ENCODE measurements around the gene FNDC3A. TPM values are rescaled to one million over a fixed set of nuclear protein-coding genes. Genes with fewer than 3 reads are reported as not detected.
"Not testable (repeated sequence)": the region's sequence is repeated elsewhere in the genome, so short reads cannot be mapped to it uniquely, and the experiment has no call there.

Gene FNDC3A
- total RNA-seq, 4 donors from 2014 or later, result 37.0 to 39.4 (median 38.6) TPM

- H3K4me1 ChIP-seq, result peaks cover 0 to 5% (median 1%) of the 10 kb centered on the region in 4 donors
- intact Hi-C loops (cut with DNase I), result no loop called here
- peaks cover 7 to 58% (median 23%) of the 10 kb centered on the region in 4 donors for H3K36me3 ChIP-seq
- H3K9me3 ChIP-seq, result peaks cover 0 to 8% (median 3%) of the 10 kb centered on the region in 4 donors
- H3K27me3 ChIP-seq, result no peaks in the 10 kb centered on the region
- H3K4me3 ChIP-seq, result no peak overlapping the region
- H3K27ac ChIP-seq (replicated peaks in 1 of 4), result no peak overlapping the region
- no peak for TF ChIP-seq POLR2A (IDR thresholded peaks at IDR 0.05; ENCODE audit: low read depth)
- DNase-seq (ENCODE audit: extremely low spot score), result no peak
- WGBS, result 94% methylated on average over 1 of the region's 1 CpG
Measured at GRCh38 chr13:49148405-49148804, 172.7 kb downstream of the FNDC3A start.

- 95% methylated on average over 33 of the region's 35 CpGs for WGBS
Measured at GRCh38 chr13:49157955-49158584, 182.4 kb downstream of the FNDC3A start.

GRCh38 chr13:49163162-49163561 lies 187.4 kb downstream of the FNDC3A start:
- H3K4me1 ChIP-seq; H3K4me3 ChIP-seq; H3K27ac ChIP-seq (replicated peaks in 1 of 4); intact Hi-C loops (cut with DNase I); DNase-seq (ENCODE audit: extremely low spot score); H3K27me3 ChIP-seq: not testable (repeated sequence)
- H3K9me3 ChIP-seq, result peaks cover 3 to 19% (median 15%) of the 10 kb centered on the region in 4 donors
- 94% methylated on average over 8 of the region's 8 CpGs for WGBS
- peaks cover 27 to 50% (median 30%) of the 10 kb centered on the region in 4 donors for H3K36me3 ChIP-seq

More at GRCh38 chr13:49157955-49158584, 182.4 kb downstream of the FNDC3A start:
- intact Hi-C loops (cut with DNase I); H3K4me1 ChIP-seq; DNase-seq (ENCODE audit: extremely low spot score); H3K27ac ChIP-seq (replicated peaks in 1 of 4); H3K4me3 ChIP-seq; H3K9me3 ChIP-seq; H3K27me3 ChIP-seq: not testable (repeated sequence)
- H3K36me3 ChIP-seq, result peaks cover 2 to 17% (median 8%) of the 10 kb centered on the region in 4 donors

GRCh38 chr13:49164712-49165111 lies 189.0 kb downstream of the FNDC3A start:
- no peaks in the 10 kb centered on the region for H3K4me1 ChIP-seq
- WGBS, result 98% methylated on average over 7 of the region's 7 CpGs
- TF ChIP-seq EP300 (IDR thresholded peaks at IDR 0.05), result no peak
- no peak for TF ChIP-seq POLR2AphosphoS5 (IDR thresholded peaks at IDR 0.05)
- TF ChIP-seq POLR2A (IDR thresholded peaks at IDR 0.05; ENCODE audit: low read depth), result no peak
- no peak for TF ChIP-seq CTCF (IDR thresholded peaks at IDR 0.05)

GRCh38 chr13:49165798-49166752 lies 190.4 kb downstream of the FNDC3A start:
- DNase-seq (ENCODE audit: extremely low spot score), result no peak
- H3K4me3 ChIP-seq, result no peak overlapping the region
- no peaks in the 10 kb centered on the region for H3K4me1 ChIP-seq
- WGBS, result 87% methylated on average over 3 of the region's 5 CpGs
- H3K9me3 ChIP-seq, result peaks cover 3 to 19% (median 15%) of the 10 kb centered on the region in 4 donors
- TF ChIP-seq POLR2A (IDR thresholded peaks at IDR 0.05; ENCODE audit: low read depth) (no peak), CTCF (IDR thresholded peaks at IDR 0.05) (no peak), EP300 (IDR thresholded peaks at IDR 0.05) (no peak), POLR2AphosphoS5 (IDR thresholded peaks at IDR 0.05) (no peak)
- peaks cover 31 to 64% (median 33%) of the 10 kb centered on the region in 4 donors for H3K36me3 ChIP-seq
- no peak overlapping the region for H3K27ac ChIP-seq (replicated peaks in 1 of 4)
- intact Hi-C loops (cut with DNase I), result no loop called here
- no peaks in the 10 kb centered on the region for H3K27me3 ChIP-seq

More at GRCh38 chr13:49164712-49165111, 189.0 kb downstream of the FNDC3A start:
- H3K9me3 ChIP-seq, result peaks cover 3 to 19% (median 15%) of the 10 kb centered on the region in 4 donors
- no peak for DNase-seq (ENCODE audit: extremely low spot score)
- no peaks in the 10 kb centered on the region for H3K27me3 ChIP-seq
- peaks cover 31 to 57% (median 32%) of the 10 kb centered on the region in 4 donors for H3K36me3 ChIP-seq
- H3K27ac ChIP-seq (replicated peaks in 1 of 4), result no peak overlapping the region
- H3K4me3 ChIP-seq, result no peak overlapping the region
- intact Hi-C loops (cut with DNase I), result no loop called here

GRCh38 chr13:49171359-49171758 lies 195.6 kb downstream of the FNDC3A start:
- intact Hi-C loops (cut with DNase I), result no loop called here
- Histone ChIP-seq H3K4me1 (no peaks in the 10 kb centered on the region), H3K4me3 (no peak overlapping the region), H3K36me3 (peaks cover 4 to 56% (median 31%) of the 10 kb centered on the region in 4 donors), H3K27ac (replicated peaks in 1 of 4) (no peak overlapping the region), H3K27me3 (no peaks in the 10 kb centered on the region), H3K9me3 (no peaks in the 10 kb centered on the region)
- DNase-seq (ENCODE audit: extremely low spot score), result no peak
- TF ChIP-seq POLR2AphosphoS5 (IDR thresholded peaks at IDR 0.05), result no peak
- no peak for TF ChIP-seq CTCF (IDR thresholded peaks at IDR 0.05)
- no peak for TF ChIP-seq EP300 (IDR thresholded peaks at IDR 0.05)
- TF ChIP-seq POLR2A (IDR thresholded peaks at IDR 0.05; ENCODE audit: low read depth), result no peak

Data from esophagus muscularis mucosa (tissue), 4 donors.